H1 (cell line): ENCODE measurements around the gene TBC1D22A. TPM values are rescaled to one million over a fixed set of nuclear protein-coding genes. Genes with fewer than 3 reads are reported as not detected.
A peak's percentile ranks its signal among the peaks of the same experiment; 100 is the strongest.

Source experiments
- CTCF ChIA-PET: fragments of 300-600 bp; sonication (Branson Sonifier 250); formaldehyde crosslinking; loops from one replicate; lab custom pipeline; 2021; ENCODE audit not compliant: partially characterized antibody; lab: Charles Lee
- POLR2A ChIA-PET: fragments of 300-600 bp; sonication (Branson Sonifier 250); formaldehyde crosslinking; loops from one replicate; lab custom pipeline; 2021; ENCODE audit warnings: inconsistent platforms; ENCODE audit not compliant: partially characterized antibody; lab: Charles Lee
- DNase-seq, 2 experiments: peaks; one replicate each; pipeline versions ENCODE4 v3.0.0 to v3.0.0-alpha.2; 2010 to 2022; ENCODE audit warnings: low spot score in 2 of 2, low read depth in 1 of 2, mixed read lengths in 1 of 2
- FAIRE-seq: peaks from 2 replicates; lab custom pipeline; 2011; peaks lifted over from hg19 to GRCh38; lab: Jason Lieb, UNC
- H2AFZ ChIP-seq: 2 replicates; pipeline ENCODE4 v1.8.1; 2012; ENCODE audit warnings: low read length, inconsistent platforms
- H2AK5ac ChIP-seq: 2 replicates; pipeline ENCODE4 v1.6.1; 2013; ENCODE audit warnings: low read depth, low read length
- H2BK120ac ChIP-seq: replicated peaks from 2 replicates; pipeline ENCODE3; 2013; ENCODE audit warnings: low read depth, low read length, inconsistent platforms
- H2BK12ac ChIP-seq: 2 replicates; pipeline ENCODE4 v1.6.1; 2013; ENCODE audit warnings: low read depth, low read length
- H2BK15ac ChIP-seq: 2 replicates; pipeline ENCODE4 v1.6.1; 2013; ENCODE audit warnings: low read length
- H2BK20ac ChIP-seq: 2 replicates; pipeline ENCODE4 v1.6.1; 2013; ENCODE audit warnings: low read length
- H2BK5ac ChIP-seq: 2 replicates; pipeline ENCODE4 v1.6.1; 2013; ENCODE audit warnings: low read depth, low read length
- H3K14ac ChIP-seq: 2 replicates; pipeline ENCODE4 v1.6.1; 2013; ENCODE audit warnings: inconsistent platforms; ENCODE audit not compliant: insufficient read length
- H3K18ac ChIP-seq: 2 replicates; pipeline ENCODE4 v1.6.1; 2013; ENCODE audit warnings: low read length; ENCODE audit errors: extremely low read depth
- H3K23ac ChIP-seq: 2 replicates; pipeline ENCODE4 v1.6.1; 2013; ENCODE audit warnings: inconsistent platforms; ENCODE audit not compliant: insufficient read length
- H3K23me2 ChIP-seq: 2 replicates; pipeline ENCODE4 v1.6.1; 2013; ENCODE audit warnings: low read depth, low read length
- H3K27ac ChIP-seq: 2 replicates; pipeline ENCODE4 v1.6.1; 2011; ENCODE audit warnings: low read depth, low read length, inconsistent platforms
- H3K27me3 ChIP-seq, 4 experiments: replicated peaks in 1 of 4; 1 replicate in 1 of 4; 2 replicates in 3 of 4; pipeline versions ENCODE4 v1.6.1 to v1.8.1; 2011 to 2013; ENCODE audit warnings: low read length in 3 of 4, mild to moderate bottlenecking in 3 of 4, inconsistent platforms in 2 of 4, mixed read lengths in 2 of 4, moderate library complexity in 1 of 4; ENCODE audit not compliant: control insufficient read depth in 3 of 4, insufficient read depth in 3 of 4; ENCODE audit errors: extremely low read depth in 1 of 4
- H3K36me3 ChIP-seq, 4 experiments: 2 replicates each; pipeline versions ENCODE4 v1.6.1 to v1.8.1; 2011 to 2013; ENCODE audit warnings: mild to moderate bottlenecking in 4 of 4, low read length in 3 of 4, moderate library complexity in 2 of 4, control low read depth in 1 of 4, inconsistent platforms in 1 of 4; ENCODE audit not compliant: insufficient read depth in 4 of 4, control insufficient read depth in 2 of 4
- H3K4ac ChIP-seq: replicated peaks from 2 replicates; pipeline ENCODE3; 2013; ENCODE audit warnings: low read length, low read depth, mixed read lengths, inconsistent platforms; ENCODE audit not compliant: insufficient read length
- H3K4me1 ChIP-seq, 4 experiments: replicated peaks in 1 of 4; 1 replicate in 1 of 4; 2 replicates in 3 of 4; pipeline versions ENCODE4 v1.6.1 to v1.8.1; 2011 to 2013; ENCODE audit warnings: low read length in 3 of 4, inconsistent platforms in 2 of 4, mixed read lengths in 1 of 4; ENCODE audit not compliant: insufficient read depth in 4 of 4, control insufficient read depth in 3 of 4
- H3K4me2 ChIP-seq, 2 experiments: 2 replicates each; pipeline versions ENCODE4 v1.6.1 to v1.8.1; 2011 to 2013; ENCODE audit warnings: low read depth in 2 of 2, low read length in 2 of 2, control low read depth in 1 of 2, inconsistent platforms in 1 of 2, mild to moderate bottlenecking in 1 of 2; ENCODE audit not compliant: insufficient read depth in 1 of 2
- H3K4me3 ChIP-seq, 4 experiments: fragments of 200-600, 300-600 bp in 1 of 4; sonication (generic), shearing (Covaris generic), sonication (Bioruptor Twin) in 1 of 4; 2 replicates each; pipeline versions ENCODE4 v1.5.1 to v1.8.1; 2011 to 2016; ENCODE audit warnings: low read length in 4 of 4, low read depth in 3 of 4, control low read depth in 2 of 4, inconsistent platforms in 2 of 4, mild to moderate bottlenecking in 2 of 4, mixed read lengths in 1 of 4, moderate library complexity in 1 of 4; ENCODE audit not compliant: insufficient read depth in 2 of 4; ENCODE audit errors: extremely low read depth in 1 of 4
- H3K56ac ChIP-seq: replicated peaks from 2 replicates; pipeline ENCODE3; 2013; ENCODE audit warnings: low read depth, mild to moderate bottlenecking, mixed read lengths, low read length, inconsistent platforms; ENCODE audit not compliant: insufficient read length
- H3K79me1 ChIP-seq: 2 replicates; pipeline ENCODE4 v1.6.1; 2013; ENCODE audit warnings: low read depth, low read length, control low read depth
- H3K79me2 ChIP-seq, 2 experiments: 2 replicates each; pipeline versions ENCODE4 v1.6.1 to v1.8.1; 2012 to 2013; ENCODE audit warnings: low read length in 2 of 2, mild to moderate bottlenecking in 2 of 2, inconsistent platforms in 1 of 2; ENCODE audit not compliant: insufficient read depth in 2 of 2, control insufficient read depth in 1 of 2
- H3K9ac ChIP-seq, 4 experiments: replicated peaks in 1 of 4; 1 replicate in 1 of 4; 2 replicates in 3 of 4; pipeline versions ENCODE4 v1.6.1 to v1.8.1; 2011 to 2013; ENCODE audit warnings: low read depth in 3 of 4, low read length in 3 of 4, control low read depth in 2 of 4, mild to moderate bottlenecking in 2 of 4, moderate library complexity in 2 of 4, inconsistent platforms in 1 of 4; ENCODE audit errors: extremely low read depth in 1 of 4
- H3K9me3 ChIP-seq, 2 experiments: 2 replicates each; pipeline versions ENCODE4 v1.6.1 to v1.8.1; 2012 to 2013; ENCODE audit warnings: mild to moderate bottlenecking in 2 of 2, moderate library complexity in 2 of 2, control low read depth in 1 of 2, inconsistent platforms in 1 of 2, low read depth in 1 of 2, low read length in 1 of 2, mixed read lengths in 1 of 2; ENCODE audit not compliant: insufficient read depth in 2 of 2
- H4K20me1 ChIP-seq, 2 experiments: replicated peaks in 1 of 2; 2 replicates each; pipeline versions ENCODE3 to v1.8.1; 2011 to 2013; ENCODE audit warnings: inconsistent platforms in 2 of 2, low read length in 2 of 2, mild to moderate bottlenecking in 1 of 2; ENCODE audit not compliant: insufficient read depth in 2 of 2, control insufficient read depth in 1 of 2
- H4K5ac ChIP-seq: 2 replicates; pipeline ENCODE4 v1.6.1; 2013; ENCODE audit warnings: low read length, low read depth, mixed read lengths, inconsistent platforms; ENCODE audit not compliant: insufficient read length
- H4K8ac ChIP-seq: 2 replicates; pipeline ENCODE4 v1.8.0; 2013; ENCODE audit warnings: mild to moderate bottlenecking, moderate library complexity, low read length, inconsistent platforms; ENCODE audit not compliant: insufficient read depth; ENCODE audit errors: extremely low read depth
- H4K91ac ChIP-seq: replicated peaks from 2 replicates; pipeline ENCODE3; 2013; ENCODE audit warnings: low read length, mixed read lengths, inconsistent platforms; ENCODE audit not compliant: insufficient read length
- MAX ChIP-seq: IDR thresholded peaks from 2 replicates; pipeline ENCODE4 v1.6.1; 2012; ENCODE audit warnings: inconsistent platforms
- SUZ12 ChIP-seq: fragments of 200-600 bp; sonication (generic); IDR thresholded peaks from 2 replicates; pipeline ENCODE4 v1.6.1; 2012; ENCODE audit warnings: mild to moderate bottlenecking, inconsistent platforms, low read length, moderate library complexity, mixed read lengths
- WGBS, 2 experiments: shearing (Covaris generic) in 1 of 2; methylation state at CpG; one replicate each; pipeline versions ENCODE4 v1.1.6 to v1.1.7; 2013 to 2015; ENCODE audit warnings: low lambda C conversion rate in 2 of 2, mixed read lengths in 2 of 2, inconsistent platforms in 1 of 2, low coverage in 1 of 2, missing lambda C conversion rate in 1 of 2; ENCODE audit not compliant: insufficient replicate concordance in 2 of 2, insufficient coverage in 1 of 2, insufficient read length in 1 of 2; ENCODE audit errors: extremely low coverage in 1 of 2, missing lambda C conversion rate in 1 of 2; 5-methylcytosine and 5-hydroxymethylcytosine counted together
- polyA plus RNA-seq, 7 experiments: library from polyadenylated mRNA; depleted of rRNA in 3 of 7; stranded (reverse) in 5 of 7; unstranded in 2 of 7; fragments of >200 nt in 5 of 7; fragments of 200-250 nt in 2 of 7; gene quantifications; 1 replicate in 5 of 7; 2 replicates in 1 of 7; 4 replicates in 1 of 7; pipeline versions ENCODE4 v1.2.1 to v1.2.3, GENCODE V29; 2011 to 2013; ENCODE audit warnings: missing spikeins in 2 of 7, mixed read lengths in 2 of 7
- total RNA-seq: library from RNA; stranded (reverse); fragmentation: NEBNext Ultra II Directional; extraction: Animal tissue kit (Norgen Biotek cat#: 25700); gene quantifications from 2 replicates; pipeline ENCODE4 v1.2.1, GENCODE V29; 2021

TBC1D22A gene
- total and polyA plus RNA-seq, 2 of the 8 experiments (the other 6 are each of a cell fraction or from before 2014, with no cell fraction given) = 11.9 to 18.4 TPM

GRCh38 chr22:46945481-46945880 lies 183.0 kb downstream of the TBC1D22A start:
- peaks cover 0 to 1% of the 10 kb centered on the region in 2 experiments for H4K20me1 ChIP-seq
- H2AFZ ChIP-seq = no peak overlapping the region
- no peak overlapping the region for H2BK20ac ChIP-seq
- H3K4me1 ChIP-seq = peaks cover 0 to 5% (median 2%) of the 10 kb centered on the region in 4 experiments; a peak in 1 of 7 replicates
- no peak overlapping the region for H2BK15ac ChIP-seq
- 0 out of 2 replicates have a peak overlapping the region, but pooled peaks have one; percentile 52 for H2BK5ac ChIP-seq
- 84% methylated on average over 7 of the region's 7 CpGs; no CpG with 5 or more reads in 1 of the 2 experiments for WGBS, 2 experiments
- H3K4ac ChIP-seq = no peak overlapping the region
- no peak overlapping the region for H3K4me3 ChIP-seq
- no peaks in the 10 kb centered on the region for H3K79me2 ChIP-seq
- no peak overlapping the region for H3K27ac ChIP-seq
- no peaks in the 10 kb centered on the region for H3K36me3 ChIP-seq
- CTCF ChIA-PET = interaction anchor here (0.7 to 1.1 kb wide), 2 partner anchors 21 to 134 kb away, joined by 3 to 4 read pairs; no protein-coding TSS in a partner anchor
- H4K8ac ChIP-seq = no peak overlapping the region
- no peak overlapping the region for H3K14ac ChIP-seq
- H2BK120ac ChIP-seq = no peak overlapping the region
- H3K23me2 ChIP-seq = no peaks in the 10 kb centered on the region
- H3K18ac ChIP-seq = no peak overlapping the region; the same call in 1 of the 2 replicates
- no peak for TF ChIP-seq SUZ12
- no peak for TF ChIP-seq MAX
- H4K5ac ChIP-seq = no peak overlapping the region
- no peak overlapping the region for H3K56ac ChIP-seq
- H2BK12ac ChIP-seq = no peak overlapping the region
- H3K23ac ChIP-seq = no peak overlapping the region
- H3K79me1 ChIP-seq = no peaks in the 10 kb centered on the region; the same call in 1 of the 2 replicates
- H3K9ac ChIP-seq = no peak overlapping the region
- no peaks in the 10 kb centered on the region for H3K9me3 ChIP-seq
- DNase-seq (peak in 1 of 2 experiments; percentile 43), FAIRE-seq (no peak)
- POLR2A ChIA-PET = no interaction called here
- H3K4me2 ChIP-seq = no peak overlapping the region
- H2AK5ac ChIP-seq = no peak overlapping the region
- no peaks in the 10 kb centered on the region for H3K27me3 ChIP-seq
- H4K91ac ChIP-seq = no peak overlapping the region
